Activated T-cell treated with anti-CD3 and anti-CD28 coated beads, Interleukin-2, amount 50 U/mL, for 24 hours (primary cell): ENCODE results near the gene TOM1L2.
"Not testable (repeated sequence)": the region's sequence is repeated elsewhere in the genome, so short reads cannot be mapped to it uniquely, and the experiment has no call there.

Experiments
- DNase-seq: peaks from one replicate; pipeline ENCODE4 v3.0.0-alpha.2; 2020
- H3K27ac Mint-ChIP-seq: 2 replicates; pipeline ENCODE4 v1.8.0; 2020; ENCODE audit warnings: mild to moderate bottlenecking, mixed read lengths
- H3K27me3 Mint-ChIP-seq: 2 replicates; pipeline ENCODE4 v1.8.0; 2020; ENCODE audit warnings: mixed read lengths
- H3K36me3 Mint-ChIP-seq: 2 replicates; pipeline ENCODE4 v1.8.0; 2020; ENCODE audit warnings: low read depth, mixed read lengths
- H3K4me1 Mint-ChIP-seq: 2 replicates; pipeline ENCODE4 v1.8.0; 2020; ENCODE audit warnings: low read depth, mixed read lengths
- H3K4me3 Mint-ChIP-seq: 2 replicates; pipeline ENCODE4 v1.8.0; 2020; ENCODE audit warnings: mild to moderate bottlenecking, moderate library complexity, mixed read lengths
- H3K9me3 Mint-ChIP-seq: 2 replicates; pipeline ENCODE4 v1.8.0; 2020; ENCODE audit warnings: mixed read lengths

Gene TOM1L2

DNA sequence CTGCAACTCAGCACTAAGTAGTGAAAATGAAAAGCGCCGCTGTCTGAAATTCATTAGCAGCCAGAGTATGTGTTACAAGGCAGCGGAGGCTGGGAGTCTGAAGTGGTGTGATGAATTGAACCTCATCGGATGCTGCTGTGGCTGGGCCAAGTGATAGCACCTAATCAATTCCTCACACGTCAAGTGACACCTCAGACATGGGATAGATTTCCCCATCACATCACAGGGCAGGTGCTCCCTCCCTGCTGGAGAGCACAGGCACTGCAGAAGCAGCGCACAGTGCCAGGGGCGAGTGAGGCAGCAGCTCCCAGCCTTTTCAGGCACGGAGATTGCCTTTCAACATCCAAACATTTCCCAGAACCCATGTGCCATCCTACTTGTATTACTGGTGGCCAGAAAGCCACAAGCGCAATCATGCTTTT, 32.7 kb upstream of the TOM1L2 start:
- Mint-ChIP-seq H3K4me3 (no peak overlapping the region), H3K4me1 (no peaks in the 10 kb centered on the region), H3K36me3 (peaks cover 27% of the 10 kb centered on the region), H3K9me3 (no peaks in the 10 kb centered on the region), H3K27me3 (no peaks in the 10 kb centered on the region), H3K27ac (no peak overlapping the region)
- no peak for DNase-seq

DNA sequence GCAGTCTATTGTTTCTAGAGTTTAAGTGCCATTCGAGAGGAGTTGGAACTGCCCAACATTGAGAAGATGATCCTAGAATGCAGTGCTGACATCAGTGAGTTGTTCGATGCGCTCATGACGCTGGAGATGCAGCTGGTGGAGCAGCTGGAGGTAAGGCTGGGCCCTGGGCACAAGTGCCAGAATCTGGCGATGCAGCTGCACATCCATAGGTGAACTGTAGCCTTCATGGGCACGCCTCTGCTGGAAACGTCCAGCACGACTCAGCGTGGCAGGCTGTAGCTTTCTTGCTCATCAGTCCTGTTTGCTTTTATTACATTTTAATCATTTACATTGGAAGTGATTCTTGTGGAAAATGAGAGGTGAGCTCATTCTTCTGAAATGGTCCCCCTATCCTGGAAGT, 32.1 kb upstream of the TOM1L2 start:
- Mint-ChIP-seq H3K4me3 (no peak overlapping the region), H3K36me3 (peaks cover 22% of the 10 kb centered on the region), H3K9me3 (no peaks in the 10 kb centered on the region), H3K27ac (no peak overlapping the region), H3K27me3 (no peaks in the 10 kb centered on the region), H3K4me1 (no peaks in the 10 kb centered on the region)
- no peak for DNase-seq

DNA sequence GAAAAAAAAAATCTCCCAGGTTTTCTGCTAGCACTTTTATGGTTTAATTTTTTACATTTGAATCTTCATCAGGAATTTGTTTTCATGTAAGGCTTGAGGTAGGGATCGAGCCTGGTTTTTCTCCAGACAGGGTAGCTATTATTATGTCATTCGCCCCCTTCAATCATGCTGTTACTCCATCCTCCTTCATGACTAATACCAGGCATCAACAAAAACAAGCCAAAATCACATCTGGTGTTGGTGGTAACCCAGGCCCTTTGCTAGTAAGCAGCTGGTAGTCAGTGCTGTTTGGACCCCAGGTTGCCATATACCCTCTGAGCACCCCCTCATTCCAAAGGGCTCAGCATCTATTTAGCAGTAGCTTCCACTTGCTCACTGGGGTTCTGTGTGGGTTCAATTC, 30.0 kb upstream of the TOM1L2 start:
- Mint-ChIP-seq H3K9me3 (no peaks in the 10 kb centered on the region), H3K27ac (no peak overlapping the region)
- no peak for DNase-seq

DNA sequence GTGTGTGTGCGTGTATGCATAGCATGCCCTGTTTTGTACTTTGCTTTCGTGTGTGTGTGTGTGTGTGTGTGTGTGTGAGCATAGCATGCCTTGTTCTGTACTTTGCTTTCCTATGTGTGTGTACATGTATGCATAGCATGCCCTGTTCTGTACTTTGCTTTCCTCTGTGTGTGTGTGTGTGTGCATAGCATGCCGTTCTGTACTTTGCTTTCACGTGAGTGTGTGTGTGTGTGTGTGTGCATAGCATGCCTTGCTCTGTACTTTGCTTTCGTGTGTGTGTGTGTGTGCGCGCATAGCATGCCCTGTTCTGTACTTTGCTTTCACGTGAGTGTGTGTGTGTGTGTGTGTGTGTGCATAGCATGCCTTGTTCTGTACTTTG, 27.8 kb upstream of the TOM1L2 start:
- Mint-ChIP-seq H3K4me1 (no peaks in the 10 kb centered on the region), H3K27me3 (no peaks in the 10 kb centered on the region), H3K36me3 (no peaks in the 10 kb centered on the region), H3K27ac (no peak overlapping the region), H3K9me3 (no peaks in the 10 kb centered on the region), H3K4me3 (no peak overlapping the region)
- no peak for DNase-seq

More for the DNA sequence above, 30.0 kb upstream of the TOM1L2 start:
- no peak overlapping the region for H3K4me3 Mint-ChIP-seq
- no peaks in the 10 kb centered on the region for H3K27me3 Mint-ChIP-seq
- H3K4me1 Mint-ChIP-seq, result no peaks in the 10 kb centered on the region
- peaks cover 8% of the 10 kb centered on the region for H3K36me3 Mint-ChIP-seq

DNA sequence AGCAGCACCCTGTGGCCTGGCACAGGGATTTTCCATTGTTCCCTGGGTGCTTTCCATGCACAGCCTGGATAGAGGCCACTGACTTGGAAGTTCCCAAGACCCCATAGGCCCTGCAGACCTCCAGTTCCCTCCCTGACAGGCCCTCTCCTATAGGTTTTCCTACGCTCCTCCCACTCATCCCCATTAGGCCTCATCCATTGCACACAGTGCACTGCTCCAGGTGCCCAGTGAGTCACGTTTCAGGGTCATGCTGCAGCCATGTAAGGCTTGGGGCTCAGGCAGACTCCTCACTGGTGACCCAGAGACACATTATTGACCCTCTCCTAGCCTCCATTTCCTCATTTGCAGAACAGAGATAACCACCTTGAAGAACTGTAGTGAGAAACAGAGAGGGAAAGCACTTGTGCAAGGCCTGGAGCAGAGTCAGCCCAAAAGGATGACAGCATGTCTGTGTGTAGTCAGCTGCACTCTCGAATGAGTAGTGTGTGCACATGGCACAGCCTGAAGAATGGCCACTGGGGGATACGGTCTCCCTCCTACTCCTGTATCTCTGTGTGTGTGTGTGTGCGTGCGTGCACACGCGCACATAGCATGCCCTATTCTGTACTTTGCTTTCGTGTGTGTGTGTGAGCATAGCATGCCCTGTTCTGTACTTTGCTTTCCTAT, 27.3 kb upstream of the TOM1L2 start:
- Mint-ChIP-seq H3K36me3 (no peaks in the 10 kb centered on the region), H3K4me1 (no peaks in the 10 kb centered on the region), H3K27me3 (no peaks in the 10 kb centered on the region), H3K9me3 (no peaks in the 10 kb centered on the region), H3K27ac (no peak overlapping the region), H3K4me3 (no peak overlapping the region)
- no peak for DNase-seq

DNA sequence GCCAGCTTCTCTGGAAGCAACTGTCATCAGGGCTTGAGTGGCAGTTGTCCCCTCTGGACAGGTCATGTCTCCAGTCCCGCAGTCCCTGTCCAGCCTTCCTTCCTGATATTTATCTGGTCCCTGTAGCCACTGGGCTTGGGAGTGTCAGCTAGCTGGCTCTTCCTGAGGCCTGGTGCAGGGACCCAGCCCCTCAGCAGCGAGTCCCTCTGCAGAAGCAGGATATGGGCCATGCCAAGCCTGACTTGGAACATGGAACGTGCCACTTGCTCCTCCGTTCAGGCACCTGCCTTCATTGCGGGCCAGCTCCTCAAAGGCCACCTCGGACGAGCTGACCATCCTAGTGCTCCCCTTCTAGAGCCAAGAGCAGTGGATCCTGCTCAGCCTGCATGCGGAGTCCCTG, 26.7 kb upstream of the TOM1L2 start:
- Mint-ChIP-seq H3K9me3 (no peaks in the 10 kb centered on the region), H3K27ac (no peak overlapping the region), H3K4me1 (no peaks in the 10 kb centered on the region), H3K27me3 (no peaks in the 10 kb centered on the region), H3K36me3 (no peaks in the 10 kb centered on the region), H3K4me3 (no peak overlapping the region)
- no peak for DNase-seq

DNA sequence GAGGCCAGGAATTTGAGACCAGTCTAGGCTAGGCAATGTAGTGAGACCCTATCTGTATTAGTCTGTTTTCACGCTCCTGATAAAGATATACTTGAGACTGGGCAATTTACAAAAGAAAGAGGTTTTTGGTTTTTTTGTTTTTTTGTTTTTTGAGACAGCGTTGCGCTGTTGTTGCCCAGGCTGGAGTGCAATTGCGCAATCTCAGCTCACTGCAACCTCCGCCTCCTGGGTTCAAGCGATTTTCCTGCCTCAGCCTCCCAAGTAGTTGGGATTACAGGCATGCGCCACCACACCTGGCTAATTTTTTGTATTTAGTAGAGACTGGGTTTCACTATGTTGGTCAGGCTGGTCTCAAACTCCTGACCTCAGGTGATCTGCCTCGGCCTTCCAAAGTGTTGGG, 23.7 kb upstream of the TOM1L2 start:
- not testable (repeated sequence) for H3K27ac Mint-ChIP-seq, H3K27me3 Mint-ChIP-seq, H3K4me1 Mint-ChIP-seq, H3K9me3 Mint-ChIP-seq, H3K36me3 Mint-ChIP-seq, DNase-seq, H3K4me3 Mint-ChIP-seq

DNA sequence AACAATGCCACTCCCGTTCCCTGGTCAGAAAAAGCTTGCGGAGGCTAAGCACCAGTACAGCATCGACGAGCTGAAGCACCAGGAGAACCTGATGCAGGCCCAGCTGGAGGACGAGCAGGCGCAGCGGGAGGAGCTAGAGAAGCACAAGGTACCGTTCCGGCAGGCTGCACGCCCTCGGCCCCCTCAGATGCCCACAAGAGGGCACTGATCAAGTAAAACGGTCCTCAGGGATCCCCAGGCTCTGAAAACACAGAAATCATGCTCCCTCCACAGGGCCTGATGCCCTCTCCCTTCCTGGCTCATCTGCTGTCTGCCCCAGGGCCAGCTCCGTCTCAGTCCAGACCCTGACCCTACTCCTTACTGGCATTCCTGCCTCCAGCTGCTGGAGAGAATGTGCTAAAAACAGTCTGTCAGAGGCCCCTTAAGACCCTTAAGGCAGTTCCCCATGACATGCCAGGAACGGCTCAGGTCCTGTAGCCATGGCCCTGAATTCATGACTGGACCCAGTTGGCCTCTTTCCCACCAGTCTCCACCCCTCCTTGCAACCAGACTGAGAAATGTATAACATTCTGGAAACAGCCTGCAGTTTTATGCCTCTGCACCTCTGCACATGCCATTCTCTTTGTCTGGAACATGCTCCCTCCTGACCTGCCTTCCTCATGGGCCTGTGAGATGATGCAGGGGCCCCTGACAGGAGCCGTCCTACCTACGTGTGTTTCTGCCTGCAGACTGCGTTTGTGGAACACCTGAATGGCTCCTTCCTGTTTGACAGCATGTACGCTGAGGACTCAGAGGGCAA, 22.3 kb upstream of the TOM1L2 start:
- Mint-ChIP-seq H3K27me3 (no peaks in the 10 kb centered on the region), H3K36me3 (no peaks in the 10 kb centered on the region), H3K4me3 (no peak overlapping the region), H3K4me1 (peaks cover 2% of the 10 kb centered on the region), H3K9me3 (no peaks in the 10 kb centered on the region), H3K27ac (no peak overlapping the region)
- DNase-seq, result no peak

DNA sequence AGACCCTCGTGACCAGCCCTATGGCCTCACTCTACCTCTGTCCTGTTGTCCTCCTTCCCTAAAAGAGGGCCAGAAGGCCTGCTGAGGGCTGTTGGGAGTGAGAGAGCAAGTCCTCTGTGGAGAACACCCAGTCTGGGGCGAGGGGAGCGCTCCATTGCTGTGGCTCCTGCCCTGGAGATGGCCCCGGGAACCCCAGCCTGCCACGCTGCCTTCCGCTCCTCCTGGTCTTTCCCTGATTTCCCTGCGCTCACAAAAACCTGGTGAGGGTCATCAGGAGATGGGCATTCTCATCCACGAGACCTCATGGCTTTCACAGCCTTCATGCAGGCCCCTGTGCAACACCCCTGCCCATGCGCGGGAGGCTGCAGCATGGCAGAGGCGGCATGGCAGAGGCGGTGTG, 21.7 kb upstream of the TOM1L2 start:
- Mint-ChIP-seq H3K36me3 (no peaks in the 10 kb centered on the region), H3K4me1 (peaks cover 2% of the 10 kb centered on the region)

DNA sequence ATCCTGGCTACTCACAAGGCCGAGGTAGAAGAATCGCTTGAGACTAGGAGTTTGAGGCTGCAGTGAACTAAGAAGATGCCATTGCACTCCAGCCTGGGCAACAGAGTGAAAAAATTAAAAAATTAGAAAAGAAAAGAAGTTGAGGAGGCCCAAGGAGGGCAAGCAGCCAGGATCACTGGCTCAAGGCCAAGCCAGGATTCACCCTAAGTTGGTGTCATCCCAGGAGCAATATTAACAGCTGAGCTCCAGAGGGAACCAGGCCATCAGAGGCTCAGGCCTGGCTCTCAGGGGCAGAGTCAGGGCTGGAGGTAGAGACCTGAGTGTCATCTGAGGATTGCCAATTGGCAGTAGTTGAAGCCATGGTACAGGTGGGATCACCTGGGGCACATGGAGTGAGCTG, 21.2 kb upstream of the TOM1L2 start:
- H3K36me3 Mint-ChIP-seq, result no peaks in the 10 kb centered on the region
- H3K4me3 Mint-ChIP-seq, result no peak overlapping the region
- DNase-seq, result no peak
- H3K27me3 Mint-ChIP-seq, result no peaks in the 10 kb centered on the region
- no peak overlapping the region for H3K27ac Mint-ChIP-seq
- no peaks in the 10 kb centered on the region for H3K9me3 Mint-ChIP-seq
- H3K4me1 Mint-ChIP-seq, result peaks cover 2% of the 10 kb centered on the region

More for the DNA sequence above, 21.7 kb upstream of the TOM1L2 start:
- no peaks in the 10 kb centered on the region for H3K9me3 Mint-ChIP-seq
- H3K4me3 Mint-ChIP-seq, result no peak overlapping the region
- no peaks in the 10 kb centered on the region for H3K27me3 Mint-ChIP-seq
- H3K27ac Mint-ChIP-seq, result no peak overlapping the region
- DNase-seq, result no peak

DNA sequence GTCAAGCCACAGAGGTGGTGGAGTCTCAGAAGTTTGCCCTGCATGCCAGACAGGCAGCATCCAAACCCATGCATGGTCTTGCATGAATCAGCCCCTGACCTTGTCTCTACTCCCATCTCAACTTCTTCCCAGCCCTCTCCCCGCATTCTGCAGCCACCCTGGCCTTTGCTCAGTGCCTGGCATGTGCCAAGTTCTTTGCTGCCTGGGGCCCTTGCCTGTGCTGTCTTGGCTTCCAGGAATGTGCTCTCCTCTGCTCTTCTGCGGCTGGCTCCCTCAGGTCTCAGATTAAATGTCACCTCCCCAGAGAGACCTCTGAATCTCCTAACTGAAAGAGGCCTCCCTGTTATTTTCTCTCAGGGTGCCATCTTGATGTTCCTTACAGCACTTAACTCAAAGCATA, 18.1 kb upstream of the TOM1L2 start:
- no peaks in the 10 kb centered on the region for H3K36me3 Mint-ChIP-seq
- no peak overlapping the region for H3K4me3 Mint-ChIP-seq
- no peaks in the 10 kb centered on the region for H3K27me3 Mint-ChIP-seq
- peaks cover 2% of the 10 kb centered on the region for H3K4me1 Mint-ChIP-seq
- no peaks in the 10 kb centered on the region for H3K9me3 Mint-ChIP-seq
- no peak for DNase-seq
- no peak overlapping the region for H3K27ac Mint-ChIP-seq

DNA sequence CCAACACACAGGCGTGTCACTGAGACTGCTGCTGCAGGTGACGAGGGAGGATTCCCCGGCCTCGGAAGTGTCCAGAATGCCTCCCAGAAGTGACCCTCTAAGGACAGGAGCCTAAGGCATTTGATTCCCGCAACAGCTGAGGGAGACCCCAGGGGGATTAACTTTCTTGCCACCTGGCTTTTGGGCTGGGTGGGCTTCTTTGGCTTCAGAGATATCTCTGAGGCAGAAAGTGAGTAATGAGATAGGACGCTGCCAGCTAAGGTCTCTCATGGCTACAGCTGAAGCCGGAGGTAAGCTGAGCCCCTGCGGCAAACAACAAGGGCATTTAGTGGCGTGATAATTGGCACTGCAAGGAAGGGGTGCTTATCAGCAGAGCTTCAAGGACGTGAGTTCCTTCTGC, 17.4 kb upstream of the TOM1L2 start:
- Mint-ChIP-seq H3K36me3 (no peaks in the 10 kb centered on the region), H3K4me1 (peaks cover 2% of the 10 kb centered on the region), H3K4me3 (no peak overlapping the region), H3K27ac (no peak overlapping the region), H3K9me3 (no peaks in the 10 kb centered on the region), H3K27me3 (no peaks in the 10 kb centered on the region)
- DNase-seq, result no peak

DNA sequence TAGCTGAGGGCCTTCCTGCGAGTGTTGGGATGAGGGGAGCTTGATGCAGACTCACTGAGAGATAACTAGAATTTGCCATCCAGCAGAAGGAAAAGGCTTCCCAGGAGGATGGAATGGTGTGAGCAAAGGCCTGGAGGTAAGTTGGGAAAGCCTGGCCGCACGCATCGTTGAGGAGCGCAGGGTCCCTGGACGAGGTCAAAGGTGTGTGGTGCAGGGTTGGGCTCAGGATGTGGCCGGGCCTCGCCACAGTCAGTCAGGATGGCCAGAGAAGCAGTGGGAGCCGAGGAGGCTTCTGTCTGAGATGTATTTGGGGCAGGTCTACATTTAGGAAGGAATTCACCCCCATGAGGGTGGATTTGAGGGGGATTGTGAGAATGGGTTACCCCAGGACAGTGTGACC, 16.9 kb upstream of the TOM1L2 start:
- H3K27ac Mint-ChIP-seq, result no peak overlapping the region
- H3K9me3 Mint-ChIP-seq, result no peaks in the 10 kb centered on the region
- no peaks in the 10 kb centered on the region for H3K36me3 Mint-ChIP-seq
- no peaks in the 10 kb centered on the region for H3K27me3 Mint-ChIP-seq
- H3K4me1 Mint-ChIP-seq, result peaks cover 2% of the 10 kb centered on the region
- H3K4me3 Mint-ChIP-seq, result no peak overlapping the region
- no peak for DNase-seq

DNA sequence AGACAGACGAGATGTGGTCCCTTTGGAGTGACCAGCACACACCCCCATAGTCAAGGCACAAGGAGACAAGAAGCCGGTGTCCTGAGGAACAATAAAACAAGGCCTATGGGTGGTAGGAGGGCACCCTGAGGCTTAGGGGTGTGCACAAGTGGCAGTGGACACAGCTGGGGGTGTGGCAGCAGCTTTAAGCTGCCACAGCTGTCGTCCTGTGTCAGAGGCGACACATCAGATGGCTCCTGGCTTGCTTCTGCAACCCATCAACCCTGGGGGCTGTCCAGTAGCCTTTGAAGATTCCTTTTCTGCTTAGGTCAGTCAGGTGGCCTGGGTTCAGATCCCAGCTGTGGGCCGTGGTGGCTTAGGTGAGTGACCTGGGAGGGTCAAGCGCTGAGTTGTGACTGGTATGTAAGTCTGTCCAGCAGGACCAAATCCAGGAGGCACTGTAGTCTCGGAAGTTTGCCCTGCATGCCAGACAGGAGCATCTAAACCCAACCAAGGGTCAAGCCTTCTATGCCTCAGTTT, 16.3 kb upstream of the TOM1L2 start:
- DNase-seq, result no peak
- peaks cover 2% of the 10 kb centered on the region for H3K4me1 Mint-ChIP-seq
- no peak overlapping the region for H3K4me3 Mint-ChIP-seq
- H3K36me3 Mint-ChIP-seq, result no peaks in the 10 kb centered on the region
- H3K27me3 Mint-ChIP-seq, result no peaks in the 10 kb centered on the region
- H3K27ac Mint-ChIP-seq, result no peak overlapping the region
- H3K9me3 Mint-ChIP-seq, result no peaks in the 10 kb centered on the region

DNA sequence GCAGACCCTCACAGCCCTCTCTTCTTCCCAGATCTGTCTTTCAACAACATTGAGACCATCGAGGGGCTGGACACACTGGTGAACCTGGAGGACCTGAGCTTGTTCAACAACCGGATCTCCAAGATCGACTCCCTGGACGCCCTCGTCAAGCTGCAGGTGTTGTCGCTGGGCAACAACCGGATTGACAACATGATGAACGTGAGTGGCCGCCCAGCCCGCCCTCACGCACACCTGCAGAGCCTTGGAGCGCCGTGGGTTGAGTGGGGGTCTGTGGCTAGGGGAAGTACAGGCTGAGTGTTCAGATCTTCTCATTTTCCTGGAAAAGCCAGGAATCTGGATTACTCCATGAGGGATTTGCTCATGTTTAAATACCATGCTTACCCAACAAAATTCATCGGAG, 15.7 kb upstream of the TOM1L2 start:
- Mint-ChIP-seq H3K27ac (no peak overlapping the region), H3K4me3 (no peak overlapping the region), H3K4me1 (peaks cover 2% of the 10 kb centered on the region), H3K27me3 (no peaks in the 10 kb centered on the region), H3K9me3 (no peaks in the 10 kb centered on the region), H3K36me3 (no peaks in the 10 kb centered on the region)
- no peak for DNase-seq
